ENCODE results near the gene SYNGR4. TPM values are rescaled to one million over a fixed set of nuclear protein-coding genes. Genes with fewer than 3 reads are reported as not detected.

SYNGR4 gene
- polyA plus RNA-seq, 1 experiment, result not detected

DNA sequence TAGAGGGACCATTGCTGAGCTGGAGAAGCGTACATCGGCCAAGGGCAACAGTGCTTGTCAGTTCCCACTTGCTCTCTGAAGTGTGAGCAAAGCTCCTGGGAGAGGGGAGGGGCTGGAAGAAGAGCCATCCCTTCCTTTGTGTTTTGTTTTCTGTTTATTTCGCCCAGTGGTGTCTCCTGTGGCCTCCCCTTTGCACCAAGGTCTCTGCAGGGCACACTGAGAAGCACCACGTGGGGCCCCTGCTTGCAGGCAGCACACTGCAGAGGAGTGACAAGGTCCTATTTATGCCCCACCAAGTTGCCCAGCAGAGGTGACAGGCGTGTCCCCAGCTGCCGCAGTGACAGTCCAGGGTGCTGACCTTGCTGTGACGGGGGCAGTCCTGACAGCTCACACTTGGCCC lies 53.3 kb downstream of the SYNGR4 start:
- ChIA-PET POLR2A (no interaction called here), CTCF (interaction anchor here (1.6 kb wide), 1 partner anchor 26 kb away, joined by 4 read pairs; the partner anchor contains the start of gene KDELR1)
- TF ChIP-seq, protein P1, sequence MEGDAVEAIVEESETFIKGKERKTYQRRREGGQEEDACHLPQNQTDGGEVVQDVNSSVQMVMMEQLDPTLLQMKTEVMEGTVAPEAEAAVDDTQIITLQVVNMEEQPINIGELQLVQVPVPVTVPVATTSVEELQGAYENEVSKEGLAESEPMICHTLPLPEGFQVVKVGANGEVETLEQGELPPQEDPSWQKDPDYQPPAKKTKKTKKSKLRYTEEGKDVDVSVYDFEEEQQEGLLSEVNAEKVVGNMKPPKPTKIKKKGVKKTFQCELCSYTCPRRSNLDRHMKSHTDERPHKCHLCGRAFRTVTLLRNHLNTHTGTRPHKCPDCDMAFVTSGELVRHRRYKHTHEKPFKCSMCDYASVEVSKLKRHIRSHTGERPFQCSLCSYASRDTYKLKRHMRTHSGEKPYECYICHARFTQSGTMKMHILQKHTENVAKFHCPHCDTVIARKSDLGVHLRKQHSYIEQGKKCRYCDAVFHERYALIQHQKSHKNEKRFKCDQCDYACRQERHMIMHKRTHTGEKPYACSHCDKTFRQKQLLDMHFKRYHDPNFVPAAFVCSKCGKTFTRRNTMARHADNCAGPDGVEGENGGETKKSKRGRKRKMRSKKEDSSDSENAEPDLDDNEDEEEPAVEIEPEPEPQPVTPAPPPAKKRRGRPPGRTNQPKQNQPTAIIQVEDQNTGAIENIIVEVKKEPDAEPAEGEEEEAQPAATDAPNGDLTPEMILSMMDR (IDR thresholded peaks at IDR 0.05; ENCODE audit: low read depth, low read length), result no peak
- Histone ChIP-seq H3K4me3 (ENCODE audit: low read depth, low read length) (no peak overlapping the region), H3K9me3 (ENCODE audit: control insufficient read depth, insufficient read depth, low read length) (no peaks in the 10 kb centered on the region; the same call in 1 of the 2 replicates), H3K27me3 (ENCODE audit: control insufficient read depth, insufficient read depth, low read length) (no peaks in the 10 kb centered on the region), H3K27ac (ENCODE audit: low read depth, low read length) (no peak overlapping the region)
- no peak for DNase-seq (ENCODE audit: low read depth, low spot score)

DNA sequence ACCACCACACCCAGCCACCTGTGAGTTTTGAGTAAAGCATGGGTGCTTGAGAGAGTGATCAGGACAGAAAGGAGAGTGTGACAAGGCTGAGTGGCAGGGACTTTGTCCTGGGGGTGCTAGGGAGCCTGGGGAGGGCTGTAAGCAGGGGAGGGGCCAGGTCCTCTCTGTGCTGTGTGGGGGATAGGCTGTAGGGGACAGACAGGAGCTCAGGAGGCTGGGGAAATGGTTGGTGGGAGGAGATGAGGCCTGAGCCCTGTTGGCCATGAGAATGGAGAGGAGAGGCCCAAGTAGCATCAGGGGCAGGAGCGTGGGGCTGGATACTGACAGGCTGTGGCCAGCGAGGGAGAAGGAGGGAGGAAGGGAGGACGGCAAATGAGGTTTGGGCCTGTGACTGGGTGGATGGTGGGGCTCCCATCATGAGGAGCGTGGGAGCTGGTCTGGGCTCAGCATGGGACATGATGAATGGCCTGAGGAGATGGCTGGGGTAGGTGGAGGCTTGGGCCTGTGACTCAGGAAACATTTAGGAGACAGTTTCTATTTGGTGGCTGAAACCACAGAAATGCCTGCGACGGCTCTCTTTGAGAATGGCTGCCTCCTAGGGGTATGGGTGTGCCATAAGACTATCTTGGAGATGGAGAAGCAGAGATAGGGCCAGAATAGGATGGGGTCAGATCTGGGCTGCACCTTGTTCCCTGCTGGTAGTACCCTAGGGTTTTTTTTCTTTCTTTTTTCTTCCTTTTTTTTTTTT lies 54.3 kb downstream of the SYNGR4 start:
- CTCF ChIA-PET, result interaction anchor here (0.6 to 1.1 kb wide), 2 partner anchors 26 to 75 kb away, joined by 3 read pairs; no protein-coding TSS in a partner anchor
- DNase-seq (ENCODE audit: low read depth, low spot score), result no peak
- Histone ChIP-seq H3K4me3 (ENCODE audit: low read depth, low read length) (no peak overlapping the region), H3K27me3 (ENCODE audit: control insufficient read depth, insufficient read depth, low read length) (no peaks in the 10 kb centered on the region), H3K9me3 (ENCODE audit: control insufficient read depth, insufficient read depth, low read length) (no peaks in the 10 kb centered on the region; the same call in 1 of the 2 replicates), H3K27ac (ENCODE audit: low read depth, low read length) (no peak overlapping the region)
- TF ChIP-seq, protein P1 (IDR thresholded peaks at IDR 0.05; ENCODE audit: low read depth, low read length), result peak; percentile 15; the same call in 1 of the 2 replicates
- POLR2A ChIA-PET, result no interaction called here

DNA sequence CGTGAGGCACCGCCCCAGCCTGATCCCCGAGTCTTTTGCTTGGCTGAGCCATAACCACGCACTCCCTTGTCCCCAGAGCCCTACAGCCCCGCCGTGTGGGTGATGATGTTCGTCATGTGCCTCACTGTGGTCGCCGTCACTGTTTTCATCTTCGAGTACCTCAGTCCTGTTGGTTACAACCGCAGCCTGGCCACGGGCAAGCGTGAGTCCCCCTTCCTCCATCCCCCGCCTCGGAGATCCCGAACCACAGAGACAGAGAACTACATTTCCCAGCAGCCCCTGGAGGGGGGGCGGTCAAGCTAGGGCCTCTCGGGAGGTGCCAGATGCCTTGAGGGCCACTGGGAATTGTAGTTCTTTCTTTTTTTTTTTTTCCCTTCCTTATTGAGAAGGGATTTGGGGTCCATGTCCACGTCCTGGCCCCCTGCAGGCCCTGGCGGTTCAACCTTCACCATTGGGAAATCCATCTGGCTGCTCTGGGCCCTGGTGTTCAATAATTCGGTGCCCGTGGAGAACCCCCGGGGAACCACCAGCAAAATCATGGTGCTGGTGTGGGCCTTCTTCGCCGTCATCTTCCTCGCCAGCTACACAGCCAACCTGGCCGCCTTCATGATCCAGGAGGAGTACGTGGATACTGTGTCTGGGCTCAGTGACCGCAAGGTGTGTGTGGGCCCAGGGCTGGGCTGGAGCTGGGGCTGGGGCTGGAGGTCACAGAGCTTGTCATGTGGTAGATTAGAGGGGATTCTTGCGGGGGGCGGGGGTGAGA lies 55.2 kb downstream of the SYNGR4 start:
- H3K9me3 ChIP-seq (ENCODE audit: control insufficient read depth, insufficient read depth, low read length), result no peaks in the 10 kb centered on the region; the same call in 1 of the 2 replicates
- TF ChIP-seq, protein P1 (IDR thresholded peaks at IDR 0.05; ENCODE audit: low read depth, low read length), result no peak
- CTCF ChIA-PET, result interaction anchor here (0.6 to 1.1 kb wide), 2 partner anchors 26 to 929 kb away, joined by 3 read pairs; no protein-coding TSS in a partner anchor
- H3K27me3 ChIP-seq (ENCODE audit: control insufficient read depth, insufficient read depth, low read length), result no peaks in the 10 kb centered on the region
- no peak for DNase-seq (ENCODE audit: low read depth, low spot score)
- no peak overlapping the region for H3K4me3 ChIP-seq (ENCODE audit: low read depth, low read length)
- POLR2A ChIA-PET, result interaction anchor here (1.7 kb wide), 1 partner anchor 28 kb away, joined by 4 read pairs; the partner anchor contains the start of gene KDELR1
- no peak overlapping the region for H3K27ac ChIP-seq (ENCODE audit: low read depth, low read length)

DNA sequence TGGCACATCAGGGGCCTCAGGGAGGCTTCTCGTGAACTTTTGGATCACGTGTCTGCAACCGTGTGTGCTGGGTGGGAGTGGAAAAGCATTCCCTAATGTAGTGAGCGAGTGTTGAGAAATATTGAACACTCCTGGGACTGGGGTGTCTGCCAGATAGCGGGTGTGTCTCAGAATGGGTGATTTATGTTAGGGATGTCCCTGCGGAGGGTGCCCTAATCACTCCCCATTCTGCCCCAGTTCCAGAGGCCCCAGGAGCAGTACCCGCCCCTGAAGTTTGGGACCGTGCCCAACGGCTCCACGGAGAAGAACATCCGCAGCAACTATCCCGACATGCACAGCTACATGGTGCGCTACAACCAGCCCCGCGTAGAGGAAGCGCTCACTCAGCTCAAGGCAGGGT lies 57.4 kb downstream of the SYNGR4 start:
- TF ChIP-seq, protein P1 (IDR thresholded peaks at IDR 0.05; ENCODE audit: low read depth, low read length), result no peak
- POLR2A ChIA-PET, result no interaction called here
- Histone ChIP-seq H3K27ac (ENCODE audit: low read depth, low read length) (no peak overlapping the region), H3K4me3 (ENCODE audit: low read depth, low read length) (no peak overlapping the region), H3K9me3 (ENCODE audit: control insufficient read depth, insufficient read depth, low read length) (no peaks in the 10 kb centered on the region; the same call in 1 of the 2 replicates), H3K27me3 (ENCODE audit: control insufficient read depth, insufficient read depth, low read length) (no peaks in the 10 kb centered on the region)
- no peak for DNase-seq (ENCODE audit: low read depth, low spot score)
- CTCF ChIA-PET, result no interaction called here
